Measurements from ENCODE around the gene ESR1.

Gene ESR1

DNA sequence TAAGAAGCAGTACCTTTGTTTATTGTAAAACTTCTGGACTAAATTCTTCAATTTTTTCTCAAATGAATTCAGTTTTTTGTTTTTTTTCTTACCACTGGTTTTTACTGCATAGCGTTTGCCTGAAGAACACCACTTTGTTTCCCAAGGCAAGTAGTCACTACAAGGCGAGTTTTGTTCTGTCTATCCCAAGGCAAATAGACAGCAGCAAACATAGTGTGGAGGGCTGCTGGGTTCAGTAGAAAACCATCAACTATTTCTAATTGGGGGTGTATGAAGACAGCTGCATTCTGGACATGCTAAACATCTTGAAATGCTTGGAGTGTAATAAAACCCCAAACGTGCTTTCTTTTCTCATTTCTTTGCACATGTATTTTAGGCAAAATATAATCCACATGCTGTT is 197.4 kb downstream of the ESR1 start:
- H3K27me3 ChIP-seq (ENCODE audit: control insufficient read depth, insufficient read depth, low read length) = no peaks in the 10 kb centered on the region
- H3K27ac ChIP-seq = no peak overlapping the region
- H3K4me2 ChIP-seq (ENCODE audit: low read length) = no peak overlapping the region
- no peak overlapping the region for H2AFZ ChIP-seq
- no peaks in the 10 kb centered on the region for H3K9me3 ChIP-seq (ENCODE audit: control insufficient read depth, low read length)
- H3K4me1 ChIP-seq = no peaks in the 10 kb centered on the region
- TF ChIP-seq, protein P1, sequence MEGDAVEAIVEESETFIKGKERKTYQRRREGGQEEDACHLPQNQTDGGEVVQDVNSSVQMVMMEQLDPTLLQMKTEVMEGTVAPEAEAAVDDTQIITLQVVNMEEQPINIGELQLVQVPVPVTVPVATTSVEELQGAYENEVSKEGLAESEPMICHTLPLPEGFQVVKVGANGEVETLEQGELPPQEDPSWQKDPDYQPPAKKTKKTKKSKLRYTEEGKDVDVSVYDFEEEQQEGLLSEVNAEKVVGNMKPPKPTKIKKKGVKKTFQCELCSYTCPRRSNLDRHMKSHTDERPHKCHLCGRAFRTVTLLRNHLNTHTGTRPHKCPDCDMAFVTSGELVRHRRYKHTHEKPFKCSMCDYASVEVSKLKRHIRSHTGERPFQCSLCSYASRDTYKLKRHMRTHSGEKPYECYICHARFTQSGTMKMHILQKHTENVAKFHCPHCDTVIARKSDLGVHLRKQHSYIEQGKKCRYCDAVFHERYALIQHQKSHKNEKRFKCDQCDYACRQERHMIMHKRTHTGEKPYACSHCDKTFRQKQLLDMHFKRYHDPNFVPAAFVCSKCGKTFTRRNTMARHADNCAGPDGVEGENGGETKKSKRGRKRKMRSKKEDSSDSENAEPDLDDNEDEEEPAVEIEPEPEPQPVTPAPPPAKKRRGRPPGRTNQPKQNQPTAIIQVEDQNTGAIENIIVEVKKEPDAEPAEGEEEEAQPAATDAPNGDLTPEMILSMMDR (IDR thresholded peaks at IDR 0.05) = no peak
- H3K4me3 ChIP-seq (ENCODE audit: low read depth, low read length) = no peak overlapping the region
- H3K9ac ChIP-seq = no peak overlapping the region
- no peaks in the 10 kb centered on the region for H3K36me3 ChIP-seq (ENCODE audit: control insufficient read depth, insufficient read depth, low read length)
- H3K79me2 ChIP-seq = no peaks in the 10 kb centered on the region

DNA sequence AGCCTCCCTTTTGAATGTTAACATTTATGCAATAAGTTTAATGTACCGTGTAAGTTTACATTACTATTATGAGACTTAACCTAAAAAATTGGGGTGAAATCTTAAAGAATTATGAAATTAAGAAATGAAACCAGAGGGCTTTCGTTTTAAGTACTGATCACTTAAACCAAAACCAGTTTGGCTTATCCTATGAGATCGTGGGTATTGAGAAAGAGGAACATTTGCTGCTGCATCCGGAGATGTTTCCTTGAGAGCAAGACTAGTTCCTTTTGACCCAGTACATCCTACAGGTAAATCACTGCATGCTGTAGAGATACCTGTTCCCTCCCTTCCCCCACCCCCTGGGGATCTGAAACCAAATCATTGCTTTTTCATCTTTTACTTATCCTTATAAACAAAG is 201.3 kb downstream of the ESR1 start:
- Histone ChIP-seq H3K4me1 (no peaks in the 10 kb centered on the region), H3K9me3 (ENCODE audit: control insufficient read depth, low read length) (no peaks in the 10 kb centered on the region), H3K4me3 (ENCODE audit: low read depth, low read length) (no peak overlapping the region), H3K4me2 (ENCODE audit: low read length) (no peak overlapping the region), H3K36me3 (ENCODE audit: control insufficient read depth, insufficient read depth, low read length) (no peaks in the 10 kb centered on the region), H3K79me2 (no peaks in the 10 kb centered on the region), H3K27me3 (ENCODE audit: control insufficient read depth, insufficient read depth, low read length) (no peaks in the 10 kb centered on the region), H2AFZ (no peak overlapping the region), H3K9ac (no peak overlapping the region), H3K27ac (no peak overlapping the region)
- TF ChIP-seq, protein P1 (IDR thresholded peaks at IDR 0.05) = no peak

DNA sequence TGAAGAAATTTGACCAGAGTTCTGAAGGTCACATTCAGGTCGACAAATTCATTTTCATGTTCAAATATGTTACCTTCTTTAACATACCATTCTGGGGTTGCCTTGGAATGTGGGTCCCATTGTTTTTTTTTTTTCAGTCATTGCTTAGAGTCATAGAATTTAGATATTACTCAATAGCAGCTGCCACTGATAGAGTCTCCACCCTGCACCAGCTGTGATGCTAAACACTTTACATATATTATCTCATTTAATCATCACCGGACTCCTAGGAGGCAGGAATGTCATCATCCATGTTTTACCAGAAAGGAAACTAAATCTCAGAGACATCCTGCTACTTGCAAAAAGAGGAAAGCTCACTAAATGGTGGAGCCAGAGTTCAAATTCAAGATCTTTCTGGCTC is 204.7 kb downstream of the ESR1 start:
- H3K4me1 ChIP-seq = no peaks in the 10 kb centered on the region
- TF ChIP-seq, protein P1 (IDR thresholded peaks at IDR 0.05) = no peak
- H2AFZ ChIP-seq = no peak overlapping the region
- H3K9me3 ChIP-seq (ENCODE audit: control insufficient read depth, low read length) = no peaks in the 10 kb centered on the region
- no peak overlapping the region for H3K4me2 ChIP-seq (ENCODE audit: low read length)
- H3K4me3 ChIP-seq (ENCODE audit: low read depth, low read length) = no peak overlapping the region
- H3K27me3 ChIP-seq (ENCODE audit: control insufficient read depth, insufficient read depth, low read length) = no peaks in the 10 kb centered on the region
- no peak overlapping the region for H3K27ac ChIP-seq
- no peaks in the 10 kb centered on the region for H3K79me2 ChIP-seq
- no peak overlapping the region for H3K9ac ChIP-seq
- H3K36me3 ChIP-seq (ENCODE audit: control insufficient read depth, insufficient read depth, low read length) = no peaks in the 10 kb centered on the region

DNA sequence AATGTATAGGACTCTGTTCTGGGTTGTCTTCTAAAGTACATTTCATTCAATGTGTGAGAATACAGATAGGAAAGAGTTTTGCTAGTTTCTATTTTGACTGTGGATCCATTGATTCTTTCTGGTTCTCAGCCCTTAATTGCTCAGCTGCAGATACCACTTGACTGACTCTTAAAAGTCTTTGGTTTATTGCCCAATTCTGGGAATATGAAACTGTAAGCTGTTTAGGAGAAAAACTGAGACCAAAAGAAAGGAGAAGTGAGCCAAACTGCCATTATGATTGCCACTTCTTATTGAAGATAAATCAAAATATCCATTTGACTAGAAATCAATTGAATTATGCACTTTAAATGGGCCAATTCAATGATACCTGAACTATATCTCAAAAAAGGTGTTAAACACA is 211.4 kb downstream of the ESR1 start:
- Histone ChIP-seq H3K9me3 (ENCODE audit: control insufficient read depth, low read length) (no peaks in the 10 kb centered on the region), H3K27ac (no peak overlapping the region), H3K9ac (no peak overlapping the region), H3K79me2 (no peaks in the 10 kb centered on the region), H3K4me1 (no peaks in the 10 kb centered on the region), H3K27me3 (ENCODE audit: control insufficient read depth, insufficient read depth, low read length) (no peaks in the 10 kb centered on the region), H3K4me3 (ENCODE audit: low read depth, low read length) (no peak overlapping the region), H3K36me3 (ENCODE audit: control insufficient read depth, insufficient read depth, low read length) (no peaks in the 10 kb centered on the region), H3K4me2 (ENCODE audit: low read length) (no peak overlapping the region), H2AFZ (no peak overlapping the region)
- TF ChIP-seq, protein P1 (IDR thresholded peaks at IDR 0.05) = no peak

DNA sequence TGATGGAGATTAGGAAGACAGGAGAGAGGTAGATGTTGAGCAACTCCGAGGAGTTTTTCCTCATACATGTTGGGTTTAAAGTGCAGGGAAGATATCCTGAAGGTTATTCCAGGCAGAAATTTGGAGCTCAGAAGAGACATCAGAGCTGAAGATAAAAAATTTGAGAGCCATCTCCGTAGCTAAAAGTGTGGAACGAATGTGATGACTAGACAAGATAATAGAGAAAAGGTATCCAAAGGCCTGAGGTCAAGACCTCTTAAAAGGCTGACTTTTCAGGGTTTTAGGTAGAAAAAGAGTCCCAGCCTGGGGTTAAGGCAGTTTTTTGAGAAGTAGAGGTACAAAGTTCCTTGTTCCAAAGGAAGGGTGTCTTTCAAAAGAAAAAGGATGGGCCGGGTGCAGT is 214.8 kb downstream of the ESR1 start:
- no peak overlapping the region for H3K4me2 ChIP-seq (ENCODE audit: low read length)
- H3K4me3 ChIP-seq (ENCODE audit: low read depth, low read length) = no peak overlapping the region
- no peak overlapping the region for H3K9ac ChIP-seq
- H3K4me1 ChIP-seq = no peaks in the 10 kb centered on the region
- H3K79me2 ChIP-seq = no peaks in the 10 kb centered on the region
- TF ChIP-seq, protein P1 (IDR thresholded peaks at IDR 0.05) = no peak
- no peak overlapping the region for H3K27ac ChIP-seq
- no peaks in the 10 kb centered on the region for H3K9me3 ChIP-seq (ENCODE audit: control insufficient read depth, low read length)
- no peaks in the 10 kb centered on the region for H3K27me3 ChIP-seq (ENCODE audit: control insufficient read depth, insufficient read depth, low read length)
- H3K36me3 ChIP-seq (ENCODE audit: control insufficient read depth, insufficient read depth, low read length) = no peaks in the 10 kb centered on the region
- H2AFZ ChIP-seq = no peak overlapping the region
